ENCODE results near the gene CPXM2. TPM values are rescaled to one million over a fixed set of nuclear protein-coding genes. Genes with fewer than 3 reads are reported as not detected.

The CPXM2 gene
- total RNA-seq, 1 donor from 2014 or later = 4.9 TPM

DNA sequence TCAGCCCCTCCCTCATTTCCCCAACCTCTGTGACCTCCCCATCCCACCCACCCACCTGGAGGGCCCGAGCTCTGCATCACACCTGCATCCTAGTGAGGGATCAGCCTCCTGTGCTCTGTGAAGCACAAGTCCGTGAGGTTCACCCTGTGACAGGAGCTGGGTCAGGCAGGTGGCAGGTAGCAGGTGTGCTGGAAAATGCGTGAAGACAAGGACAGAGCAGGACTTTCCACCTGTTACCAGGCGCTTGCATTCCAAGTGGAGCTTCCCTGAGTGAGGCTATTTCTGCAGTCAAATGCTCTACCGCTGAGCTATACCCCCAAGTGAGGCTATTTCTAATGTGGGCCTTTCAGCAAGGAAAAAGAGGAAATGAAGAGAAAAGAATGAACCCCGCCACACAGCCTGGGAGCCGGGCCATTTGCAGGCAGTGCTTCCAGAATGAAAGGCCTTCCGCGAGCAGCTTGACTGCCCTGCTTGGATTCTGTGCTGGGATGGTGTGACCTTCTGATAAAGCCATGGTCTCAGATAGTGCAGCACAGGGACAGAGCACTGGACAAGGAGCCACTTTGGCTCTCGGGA lies 13.3 kb upstream of the CPXM2 start:
- DNase-seq (ENCODE audit: low read depth, low spot score) = no peak

DNA sequence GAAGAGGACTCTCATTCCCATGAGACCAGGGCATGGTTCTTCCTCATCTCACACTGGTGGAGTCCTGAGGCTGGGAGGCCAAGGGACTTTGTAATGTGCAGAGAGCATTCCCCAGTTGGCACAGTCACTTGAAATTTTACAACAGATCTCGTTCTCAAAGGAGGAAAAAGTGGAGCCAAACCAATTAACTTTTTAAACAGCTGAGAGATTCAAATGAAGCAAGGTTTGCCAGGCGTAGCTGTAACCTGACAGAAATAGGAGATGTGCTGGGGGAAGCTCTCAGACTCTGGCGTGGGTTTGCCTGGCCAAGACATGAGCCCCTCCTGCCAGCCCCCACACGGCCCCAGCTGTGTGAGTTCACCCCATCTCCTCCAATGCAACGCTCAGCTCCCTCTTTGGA lies 12.0 kb upstream of the CPXM2 start:
- DNase-seq (ENCODE audit: low read depth, low spot score) = no peak

DNA sequence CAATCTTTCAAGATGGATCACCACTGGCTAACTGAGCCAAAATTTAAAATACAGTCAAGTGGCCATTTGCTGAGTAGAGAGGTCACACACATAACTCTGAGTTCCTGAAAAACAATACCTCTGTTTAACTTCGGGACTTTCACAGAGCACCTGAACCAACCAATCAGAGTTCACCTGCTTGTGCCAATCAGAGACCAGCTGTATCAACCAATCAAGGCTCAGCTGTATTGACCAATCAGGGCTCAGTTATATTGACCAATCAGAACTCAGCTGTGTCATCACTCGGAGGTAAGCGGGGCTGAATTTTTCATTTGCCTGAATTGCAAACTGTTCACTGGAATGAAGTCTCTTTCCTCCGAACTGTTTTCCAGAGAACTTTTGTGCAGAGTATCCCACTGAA lies 10.0 kb upstream of the CPXM2 start:
- no peak for DNase-seq (ENCODE audit: low read depth, low spot score)

DNA sequence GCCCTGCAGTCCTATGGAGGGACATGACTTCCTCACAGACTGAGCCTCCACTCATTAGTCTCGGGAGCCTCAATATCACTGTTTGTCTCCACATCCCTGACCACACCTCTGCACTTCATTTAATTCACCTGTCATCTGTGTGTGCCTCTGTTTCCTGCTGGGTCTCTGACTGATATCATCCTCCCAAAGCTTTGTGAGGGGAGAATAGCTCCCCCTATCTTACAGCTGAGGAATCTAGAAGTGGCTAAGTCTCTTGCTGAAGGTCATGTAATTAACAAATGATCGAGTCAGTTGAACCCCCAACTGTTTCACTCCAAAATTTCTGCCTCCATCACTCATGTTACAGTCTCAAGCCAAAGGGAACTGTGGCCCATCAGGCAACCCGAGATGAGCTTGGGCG lies 5.5 kb upstream of the CPXM2 start:
- no peak for DNase-seq (ENCODE audit: low read depth, low spot score)

DNA sequence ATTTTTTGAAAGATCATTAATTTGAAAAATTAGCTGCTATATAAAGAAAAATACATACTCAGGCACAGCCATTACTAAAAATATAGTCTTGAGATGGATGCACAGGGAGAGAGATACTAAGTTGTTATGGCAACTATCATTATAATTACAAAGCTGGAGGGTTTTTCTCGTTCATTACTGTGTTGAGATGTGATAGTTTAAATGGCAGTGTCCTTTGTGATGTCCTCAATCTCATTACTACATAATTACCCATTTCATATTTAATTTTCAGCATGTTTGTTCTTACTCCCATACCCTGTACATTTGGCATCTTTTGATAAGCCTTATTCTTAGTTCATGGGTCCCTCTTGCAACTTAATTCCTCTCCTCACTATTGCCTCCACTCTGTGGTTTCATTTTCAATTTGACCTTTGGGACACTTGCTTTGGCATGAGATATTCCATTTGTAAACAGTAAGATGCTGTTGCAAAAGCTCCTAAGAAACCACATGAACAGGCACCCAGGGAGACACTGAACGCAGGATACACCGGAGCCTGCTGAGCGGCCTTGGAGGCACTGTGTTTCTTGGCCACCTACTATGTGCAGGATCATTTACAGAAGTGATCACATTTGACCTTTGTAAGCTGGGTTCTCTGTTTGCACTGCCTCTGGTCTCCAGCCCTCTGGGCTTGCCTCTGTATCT lies 4.8 kb upstream of the CPXM2 start:
- DNase-seq (ENCODE audit: low read depth, low spot score) = no peak

DNA sequence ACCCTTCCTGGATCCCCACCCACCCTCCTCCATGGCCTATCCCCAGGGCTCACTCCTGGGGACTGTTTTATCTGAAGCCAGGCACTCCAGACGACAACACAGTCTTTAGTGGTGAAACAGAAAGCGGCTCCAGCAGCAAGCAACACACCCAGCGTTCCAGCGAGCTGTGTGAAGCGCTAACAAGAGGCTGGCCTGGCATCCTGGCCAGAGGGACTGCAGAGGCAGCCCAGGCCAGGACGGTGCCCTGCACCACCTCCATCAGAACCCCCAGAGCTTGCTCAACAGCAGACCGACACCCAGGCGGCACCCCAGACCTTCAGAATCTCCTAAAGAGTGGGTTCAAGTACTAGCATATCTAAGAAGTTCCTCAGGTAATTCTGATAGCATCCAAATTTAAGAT lies 2.0 kb upstream of the CPXM2 start:
- DNase-seq (ENCODE audit: low read depth, low spot score) = no peak

DNA sequence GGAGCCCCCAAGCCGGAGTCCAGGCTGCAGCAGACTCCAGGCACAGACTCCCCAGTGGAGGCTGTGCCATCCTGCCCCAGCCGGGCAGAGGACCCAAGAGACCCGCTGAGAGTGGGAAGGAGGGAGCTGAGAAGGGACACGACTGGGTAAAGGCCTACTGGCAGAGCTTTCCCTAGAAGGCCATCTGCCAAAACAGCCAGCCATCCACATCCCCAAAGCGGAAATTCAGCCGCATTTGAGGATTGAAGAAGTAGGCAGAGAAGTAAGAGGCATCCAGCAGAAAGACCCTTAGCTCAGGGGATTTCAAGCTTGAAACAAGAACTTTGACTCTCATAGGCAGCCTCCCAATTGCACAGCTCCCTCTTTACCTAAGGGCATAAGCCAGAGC lies 857 bp downstream of the CPXM2 start:
- DNase-seq (ENCODE audit: low read depth, low spot score) = no peak

DNA sequence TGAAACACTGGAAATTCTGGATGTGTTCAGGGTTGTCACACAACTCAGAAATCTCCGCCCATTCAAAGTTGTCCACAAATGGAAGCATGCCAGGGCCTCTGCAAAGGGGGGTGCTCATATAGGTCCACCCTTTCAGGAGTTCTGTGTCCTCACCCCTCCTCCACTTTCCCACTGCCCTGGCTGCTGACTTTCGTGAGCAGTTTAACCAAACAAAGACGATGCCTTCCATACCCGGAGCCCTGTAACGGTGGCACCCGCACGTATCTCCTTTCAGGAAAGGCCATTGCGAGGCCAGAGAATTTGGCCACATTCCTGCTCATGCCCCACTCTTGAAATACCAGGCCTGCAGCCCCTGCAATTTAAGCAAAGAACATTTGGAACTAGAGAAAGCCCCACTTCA lies 1.4 kb downstream of the CPXM2 start:
- DNase-seq (ENCODE audit: low read depth, low spot score) = no peak

DNA sequence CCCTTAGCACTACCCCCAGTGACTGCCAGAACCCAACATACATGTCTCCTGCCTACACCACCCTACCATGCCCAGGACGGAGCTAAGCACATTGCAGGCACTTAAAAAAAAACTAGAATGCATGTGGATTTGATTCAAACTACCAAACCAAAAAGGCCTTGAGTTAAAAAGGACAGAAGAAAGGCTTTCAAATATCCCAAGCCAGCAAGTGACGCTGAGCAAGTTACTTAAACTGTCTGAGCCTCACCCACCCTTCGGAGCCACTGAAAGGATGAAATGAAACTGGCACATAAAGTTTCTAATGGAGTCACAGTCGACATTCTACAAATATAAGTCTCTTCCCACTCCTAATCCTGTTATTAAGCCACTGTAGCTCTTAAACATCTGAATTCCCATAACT lies 1.8 kb downstream of the CPXM2 start:
- DNase-seq (ENCODE audit: low read depth, low spot score) = no peak

DNA sequence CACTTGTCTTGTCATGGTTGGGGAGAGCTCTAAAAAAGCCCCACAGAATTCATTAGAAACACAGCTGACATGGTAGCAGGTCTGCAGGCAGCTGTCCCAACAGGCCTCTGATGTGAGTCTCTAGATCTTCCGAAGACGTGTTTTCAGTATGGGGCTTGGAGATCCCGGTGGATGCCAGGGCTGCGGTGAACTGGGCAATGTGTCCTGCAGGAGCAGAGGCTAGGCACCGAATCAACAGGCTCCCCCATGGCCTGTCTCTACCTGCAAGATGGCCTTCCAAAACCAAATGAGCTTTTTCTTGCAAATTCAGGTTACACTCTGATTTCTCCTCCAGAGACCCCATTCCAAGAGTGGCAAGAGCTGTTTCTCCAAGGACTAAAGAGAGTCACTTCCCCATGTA lies 2.9 kb downstream of the CPXM2 start:
- no peak for DNase-seq (ENCODE audit: low read depth, low spot score)

DNA sequence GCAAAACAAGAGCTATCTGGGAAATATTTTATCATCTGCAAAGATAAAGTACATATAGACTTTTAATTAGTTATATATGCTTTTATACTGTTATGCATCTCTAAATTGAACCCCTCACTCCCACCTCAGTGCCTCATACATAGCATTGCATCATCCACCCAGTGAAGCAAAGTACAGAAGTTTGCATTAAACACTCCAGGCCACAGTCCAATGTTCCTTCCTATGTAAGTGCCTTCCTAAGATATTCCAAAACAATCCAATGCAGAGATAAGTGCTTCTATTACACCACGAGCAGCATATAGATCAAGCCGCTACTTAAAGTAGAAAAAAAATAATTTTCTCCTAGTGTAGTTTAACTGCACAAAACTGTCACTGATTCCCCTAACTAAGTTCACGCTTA lies 3.4 kb downstream of the CPXM2 start:
- DNase-seq (ENCODE audit: low read depth, low spot score) = no peak

DNA sequence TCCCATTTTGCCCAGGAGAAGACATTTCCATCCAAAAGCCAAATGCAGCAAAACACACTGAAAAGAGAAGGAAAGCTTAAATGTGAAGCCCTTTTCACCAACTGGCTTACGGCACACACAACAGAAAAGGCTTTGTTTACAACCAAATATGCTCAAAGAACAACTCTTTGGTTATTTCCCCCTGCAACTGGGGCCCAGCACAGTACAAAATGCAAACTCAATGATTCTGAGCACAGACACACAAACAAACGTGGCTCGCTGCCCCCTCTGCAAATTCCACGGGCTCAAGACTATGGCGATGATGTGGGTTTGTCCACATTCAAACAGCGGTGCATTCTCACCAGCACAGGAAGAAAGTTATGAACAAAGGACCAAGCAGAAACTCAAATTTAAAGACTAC lies 5.3 kb downstream of the CPXM2 start:
- DNase-seq (ENCODE audit: low read depth, low spot score) = no peak

DNA sequence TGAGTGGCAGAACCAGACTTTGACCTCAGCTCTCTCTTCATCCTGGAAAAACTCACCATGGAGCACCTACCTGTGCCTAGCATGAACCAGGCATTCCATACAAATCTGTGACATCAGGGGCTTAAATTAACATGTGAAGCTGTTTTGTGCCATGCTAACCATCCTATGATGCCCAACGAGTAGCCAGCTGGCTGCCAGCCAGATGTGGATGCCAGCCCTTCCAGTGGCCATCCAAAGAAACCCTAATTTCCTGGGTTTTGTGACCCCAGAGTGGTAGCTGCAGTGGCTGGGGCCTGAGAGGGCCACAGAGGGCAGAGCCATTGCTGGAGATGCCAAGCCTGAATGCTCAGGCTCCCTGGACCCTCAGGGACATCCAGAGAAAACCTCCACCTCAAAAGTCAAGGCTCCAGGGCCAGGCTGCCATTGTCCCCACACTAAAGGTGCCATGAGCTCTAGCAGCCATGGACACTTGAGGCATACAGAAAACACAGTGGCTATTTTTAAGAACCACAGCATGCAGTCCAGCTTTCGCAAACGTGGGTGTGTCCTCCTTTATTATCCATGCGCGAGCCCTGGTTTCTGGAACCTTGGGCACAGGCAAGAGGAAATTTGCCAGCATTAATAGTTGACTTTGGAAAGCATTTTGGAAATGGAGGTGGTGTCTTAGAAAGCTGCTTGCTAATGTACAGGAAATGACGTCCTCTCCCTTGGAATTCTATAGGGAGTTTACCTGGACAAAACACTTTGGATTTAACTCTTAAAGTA lies 6.0 kb downstream of the CPXM2 start:
- no peak for DNase-seq (ENCODE audit: low read depth, low spot score)

DNA sequence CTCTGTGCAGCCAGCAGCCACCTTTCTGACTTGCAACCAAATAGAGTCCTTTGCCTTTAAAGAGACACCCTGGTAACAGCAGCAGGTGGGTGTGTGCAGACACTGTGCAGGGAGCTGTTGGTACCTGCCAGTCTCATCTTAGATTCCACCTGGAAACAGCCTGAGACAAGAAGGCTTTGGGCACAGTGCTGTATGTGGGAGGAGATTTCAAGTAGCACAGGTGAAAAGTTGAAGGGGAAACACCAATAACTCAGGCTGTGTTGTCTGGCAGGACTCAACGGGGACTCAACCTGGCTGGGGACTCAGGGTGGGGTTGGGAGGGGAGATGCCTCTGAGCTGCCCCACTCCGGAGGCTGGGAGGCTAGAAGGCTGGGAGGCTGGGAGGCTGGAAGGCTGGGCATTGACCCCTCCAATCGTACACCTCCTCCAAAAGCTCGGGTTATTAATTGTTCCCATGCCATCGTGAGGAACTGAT lies 6.7 kb downstream of the CPXM2 start:
- no peak for DNase-seq (ENCODE audit: low read depth, low spot score)

DNA sequence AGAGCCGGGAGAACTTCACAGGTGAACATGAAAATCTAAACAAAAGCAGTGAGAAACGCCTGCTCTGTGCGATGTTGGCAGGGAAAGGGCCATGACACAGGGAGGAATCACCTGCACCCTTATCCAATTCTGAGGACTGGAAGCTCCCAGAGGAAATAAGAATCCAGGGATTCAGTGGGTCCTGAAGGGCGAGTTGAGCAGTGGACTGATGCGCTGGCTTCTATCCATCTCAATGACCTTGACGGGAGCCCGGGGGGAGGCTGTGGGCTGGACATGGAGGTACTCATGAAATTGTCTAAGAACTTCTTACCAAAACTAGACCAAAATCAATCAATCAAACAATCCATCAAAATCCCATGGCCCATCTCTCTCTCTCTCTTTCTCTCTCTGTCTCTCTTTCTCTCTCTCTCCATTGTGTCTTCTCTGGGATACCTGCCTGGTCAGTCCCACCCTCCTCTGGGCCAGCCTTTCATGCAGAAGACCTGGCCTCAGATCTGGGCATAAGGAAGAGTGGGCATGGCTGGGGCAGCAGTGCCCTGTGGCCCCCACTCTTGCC lies 7.2 kb downstream of the CPXM2 start:
- no peak for DNase-seq (ENCODE audit: low read depth, low spot score)

DNA sequence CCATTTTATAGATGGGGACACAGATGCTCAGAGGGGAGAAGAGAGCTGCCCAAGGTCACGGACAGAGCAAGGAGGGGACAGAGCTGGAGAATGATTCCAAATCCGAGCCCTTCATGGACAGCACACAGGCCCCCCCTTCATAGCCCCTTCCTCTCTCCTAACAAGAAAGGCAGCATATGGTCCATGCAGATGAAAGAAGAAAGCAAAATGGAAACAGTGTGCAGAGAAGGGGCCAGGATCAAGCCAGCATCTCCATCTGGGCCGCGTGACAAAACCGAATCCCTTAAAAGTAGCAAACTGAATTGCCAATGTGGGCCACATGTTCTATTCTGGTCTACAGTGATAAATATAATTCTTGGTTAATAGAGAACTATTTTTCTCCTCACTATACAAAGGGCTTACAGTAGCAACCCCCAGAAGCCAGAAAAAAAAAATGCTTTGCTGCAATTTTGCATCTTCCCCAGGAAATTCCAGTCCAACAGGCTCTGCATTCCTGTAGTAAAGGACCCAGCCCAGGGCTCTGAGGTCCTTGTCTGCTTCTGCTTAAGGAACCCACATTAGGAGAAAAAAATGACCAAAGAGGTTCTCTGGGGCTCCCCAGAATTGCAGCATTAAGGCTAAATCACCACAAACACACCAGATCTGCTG lies 7.8 kb downstream of the CPXM2 start:
- no peak for DNase-seq (ENCODE audit: low read depth, low spot score)

DNA sequence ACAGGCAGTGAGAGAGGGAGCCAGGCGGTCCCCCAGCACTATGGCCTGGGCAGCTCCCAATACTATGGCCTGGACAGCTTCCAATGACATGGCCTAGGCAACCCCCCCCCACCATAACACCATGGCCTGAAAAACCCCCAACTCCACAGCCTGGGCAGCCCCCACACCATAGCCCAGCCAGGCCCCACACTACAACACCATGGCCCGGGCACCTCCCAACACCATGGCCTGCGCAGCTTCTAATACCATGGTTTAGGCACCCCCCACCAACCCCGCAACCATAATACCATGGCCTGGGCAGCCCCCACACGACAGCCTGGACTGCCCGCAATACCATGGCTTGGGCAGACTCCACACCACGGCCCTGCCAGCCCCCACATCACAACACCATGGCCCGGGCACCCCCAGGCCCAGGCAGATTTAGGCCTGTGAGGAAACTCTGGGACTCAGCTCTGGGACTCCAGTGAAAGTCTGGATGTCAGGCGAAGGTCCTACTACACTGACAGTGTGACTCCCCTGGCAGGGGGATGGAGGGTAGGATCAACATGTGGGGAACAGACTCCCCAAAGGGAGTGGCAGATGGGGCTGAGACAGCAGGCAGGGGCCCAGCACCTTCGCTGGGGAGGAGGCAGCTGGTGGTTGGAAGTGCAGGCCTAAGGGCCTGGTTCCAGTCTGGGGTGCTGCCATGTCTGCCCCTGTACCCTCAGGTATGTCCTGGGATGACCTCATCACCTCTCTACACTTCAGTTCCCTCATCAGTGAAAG lies 8.7 kb downstream of the CPXM2 start:
- DNase-seq (ENCODE audit: low read depth, low spot score) = no peak

DNA sequence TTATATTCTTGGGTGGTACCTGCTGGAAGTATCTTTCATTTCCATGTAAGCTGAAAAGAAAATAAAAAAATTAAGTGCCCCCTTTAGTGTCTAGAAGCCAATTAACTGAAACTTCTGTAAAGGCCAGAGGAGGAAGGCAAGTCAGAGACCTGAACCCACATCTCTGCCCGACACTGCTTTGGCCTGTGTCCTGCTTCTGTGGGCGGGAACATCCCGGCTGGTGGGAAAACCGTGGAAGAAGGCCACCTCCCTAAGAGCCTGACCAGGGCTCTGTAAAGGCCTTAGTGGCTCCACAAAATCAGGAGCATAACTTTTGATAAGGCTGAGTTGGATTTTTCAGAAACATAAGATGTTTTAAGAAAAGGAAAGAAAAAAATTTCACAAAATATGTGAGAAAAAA lies 9.4 kb downstream of the CPXM2 start:
- DNase-seq (ENCODE audit: low read depth, low spot score) = no peak

DNA sequence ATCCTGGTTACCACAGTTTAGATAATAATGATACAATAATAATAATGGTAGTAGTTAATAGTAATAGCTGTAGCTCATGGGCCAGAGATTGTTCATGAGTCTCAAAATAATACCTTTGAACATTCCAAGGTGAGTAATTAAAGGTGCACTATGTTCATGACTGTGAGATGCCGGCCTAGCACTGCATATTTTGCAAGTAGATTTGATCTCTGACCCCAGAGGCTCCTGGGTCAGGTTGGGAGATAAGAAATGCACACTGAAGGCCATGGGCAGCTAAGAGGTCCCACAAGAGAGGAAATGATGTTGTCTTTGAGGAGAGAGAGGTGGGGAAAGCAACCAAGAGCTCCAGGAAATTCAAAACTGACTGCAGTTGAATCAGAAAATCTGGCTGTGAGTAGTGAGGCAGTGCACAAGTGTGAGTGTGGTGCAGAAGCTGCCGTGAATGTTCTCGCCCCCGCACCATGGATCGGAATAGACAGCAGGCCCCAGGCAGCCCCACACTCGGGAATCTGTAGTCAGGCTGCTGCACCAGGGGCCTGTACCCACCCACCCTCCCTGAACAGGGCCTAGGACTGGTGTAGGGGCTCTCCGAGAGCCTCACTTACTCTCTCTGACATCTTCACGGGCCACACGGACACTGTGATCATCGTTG lies 11.9 kb downstream of the CPXM2 start:
- DNase-seq (ENCODE audit: low read depth, low spot score) = no peak

DNA sequence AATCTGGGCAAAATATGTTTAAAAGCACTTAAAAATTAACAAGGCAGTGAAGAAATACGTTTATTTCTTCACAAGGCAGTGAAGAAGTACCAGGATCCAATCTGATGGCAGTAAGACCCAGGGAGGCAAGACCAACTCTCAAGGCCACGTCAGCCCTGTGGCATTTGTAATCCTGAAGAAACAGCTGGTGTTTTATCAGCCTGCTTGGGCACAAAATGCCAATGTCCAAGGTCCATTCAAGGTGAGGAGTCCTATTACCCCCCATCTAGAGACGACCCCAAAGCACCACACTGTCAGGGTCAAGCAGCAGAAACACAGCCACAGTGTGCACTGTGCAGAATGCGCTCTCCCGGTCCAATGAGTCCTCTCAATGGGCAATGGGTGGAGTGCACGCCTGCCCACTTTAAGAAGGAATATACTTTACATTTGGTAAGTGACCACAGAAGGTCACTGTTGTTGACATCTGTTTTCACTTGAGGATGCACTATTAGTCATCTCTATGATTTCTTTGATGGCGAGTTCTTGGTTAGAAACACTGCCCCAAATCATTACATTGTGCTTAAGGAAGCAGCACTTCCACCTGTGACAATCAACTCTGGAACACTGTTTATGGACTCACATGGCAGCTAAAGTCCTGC lies 12.8 kb downstream of the CPXM2 start:
- no peak for DNase-seq (ENCODE audit: low read depth, low spot score)
